ENCODE measurements around the gene HRH1. TPM values are rescaled to one million over a fixed set of nuclear protein-coding genes. Genes with fewer than 3 reads are reported as not detected.
A peak's percentile ranks its signal among the peaks of the same experiment; 100 is the strongest.

The HRH1 gene
- total and polyA plus RNA-seq, 10 of the 15 experiments (the other 5 are each of a cell fraction or from before 2014, with no cell fraction given) = not detected

DNA sequence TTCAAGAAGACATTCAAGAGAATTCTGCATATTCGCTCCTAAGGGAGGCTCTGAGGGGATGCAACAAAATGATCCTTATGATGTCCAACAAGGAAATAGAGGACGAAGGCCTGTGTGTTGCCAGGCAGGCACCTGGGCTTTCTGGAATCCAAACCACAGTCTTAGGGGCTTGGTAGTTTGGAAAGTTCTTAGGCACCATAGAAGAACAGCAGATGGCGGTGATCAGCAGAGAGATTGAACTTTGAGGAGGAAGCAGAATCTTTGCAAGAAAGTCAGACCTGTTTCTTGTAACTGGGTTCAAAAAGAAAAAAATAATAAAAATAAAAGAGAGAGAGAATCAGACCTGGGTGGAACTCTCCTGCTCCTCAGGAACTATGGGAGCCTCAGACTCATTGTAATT lies 106.2 kb downstream of the HRH1 start:
- Histone ChIP-seq H3K36me3 (ENCODE audit: control insufficient read depth in 2 of 2, insufficient read depth in 2 of 2, low read length in 1 of 2) (no peaks in the 10 kb centered on the region), H3K79me2 (ENCODE audit: control insufficient read depth, insufficient read depth, low read length) (no peaks in the 10 kb centered on the region), H3K4me2 (ENCODE audit: control insufficient read depth, insufficient read depth) (no peak overlapping the region), H3K9ac (ENCODE audit: control insufficient read depth, insufficient read depth, low read length) (no peak overlapping the region), H3K4me3 (no peak overlapping the region), H4K20me1 (ENCODE audit: control insufficient read depth, insufficient read depth) (no peaks in the 10 kb centered on the region), H3K4me1 (ENCODE audit: control insufficient read depth, insufficient read depth, low read length) (no peaks in the 10 kb centered on the region), H3K9me3 (replicated peaks; ENCODE audit: control insufficient read depth, insufficient read depth, low read length) (no peaks in the 10 kb centered on the region), H3K27me3 (replicated peaks in 1 of 2; ENCODE audit: control insufficient read depth in 2 of 2, insufficient read depth in 2 of 2, low read length in 1 of 2) (peaks cover 0 to 2% of the 10 kb centered on the region in 2 experiments; a peak in 2 of 4 replicates), H3K27ac (ENCODE audit: control insufficient read depth, insufficient read depth) (no peak overlapping the region), H2AFZ (ENCODE audit: control insufficient read depth, low read depth, low read length) (no peak overlapping the region)
- RAD21 ChIA-PET (ENCODE audit: unreplicated experiment) = interaction anchor here (1.1 kb wide), 1 partner anchor 74 kb away, joined by 7 read pairs; no protein-coding TSS in a partner anchor
- FAIRE-seq (no peak), DNase-seq (ENCODE audit: low read depth, low spot score) (no peak), ATAC-seq (no peak)
- in situ Hi-C loops (cut with MboI) (no loop called here), intact Hi-C loops (cut with micrococcal nuclease; ENCODE audit: unreplicated experiment) (no loop called here)
- no TSS peak for BruUV-seq (replicated peaks)
- TF ChIP-seq SMC3 (IDR thresholded peaks at IDR 0.05; ENCODE audit: borderline replicate concordance, low read length) = peak; percentile 24; the same call in 1 of the 2 replicates
- no peak for TF ChIP-seq SKIL (IDR thresholded peaks at IDR 0.05; ENCODE audit: low read depth, poor library complexity, severe bottlenecking)
- no peak for TF ChIP-seq SRF (IDR thresholded peaks at IDR 0.05; ENCODE audit: low read depth in 2 of 2, low read length in 2 of 2)
- no peak for TF ChIP-seq BACH1 (IDR thresholded peaks at IDR 0.05; ENCODE audit: borderline replicate concordance)
- TF ChIP-seq SIX5 (IDR thresholded peaks at IDR 0.05; ENCODE audit: low read depth, low read length, severe bottlenecking) = no peak
- peak; percentile 47; the same call in 1 of the 2 replicates for TF ChIP-seq RAD21 (IDR thresholded peaks at IDR 0.05; ENCODE audit: insufficient read depth, low read depth, low read length)
- TF ChIP-seq KAT2A (conservative IDR thresholded peaks at IDR 0.05; ENCODE audit: control insufficient read depth, low read depth, low read length) = no peak
- no peak for TF ChIP-seq MEF2A (IDR thresholded peaks at IDR 0.05; ENCODE audit: insufficient read depth, low read depth, low read length)
- peak in 2 of 3 experiments; percentile 11 to 19; a peak in 1 of 6 replicates for TF ChIP-seq CTCF (IDR thresholded peaks at IDR 0.05 in 2 of 3, conservative IDR thresholded peaks at IDR 0.05 in 1 of 3; ENCODE audit: control insufficient read depth in 2 of 3, extremely low read depth in 1 of 3, insufficient read depth in 1 of 3, low read depth in 3 of 3, low read length in 3 of 3)
- no peak for TF ChIP-seq RCOR1 (conservative IDR thresholded peaks at IDR 0.05; ENCODE audit: low read depth, low read length)
- TF ChIP-seq SMAD1 (IDR thresholded peaks at IDR 0.05; ENCODE audit: low read depth, partially characterized antibody) = no peak
- TF ChIP-seq KDM1A (IDR thresholded peaks at IDR 0.05; ENCODE audit: borderline replicate concordance) = no peak
- TF ChIP-seq HCFC1 (IDR thresholded peaks at IDR 0.05; ENCODE audit: low read length) = no peak
- SMC1A ChIA-PET (ENCODE audit: uncharacterized antibody, unreplicated experiment) = interaction anchor here (0.8 to 2.8 kb wide), 8 partner anchors 28 to 395 kb away, joined by 3 to 18 read pairs (median 4); no protein-coding TSS in a partner anchor
- CTCF ChIA-PET = interaction anchor here (0.8 to 3.6 kb wide), 3 partner anchors 51 to 391 kb away, joined by 3 to 39 read pairs (median 4); no protein-coding TSS in a partner anchor
- POLR2A ChIA-PET = no interaction called here
- WGBS (ENCODE audit: insufficient coverage, insufficient replicate concordance, low lambda C conversion rate, missing lambda C conversion rate) = 50% methylated on average over 3 of the region's 3 CpGs
